DND-41 (cell line): ENCODE results near the gene IKZF5.

Experiments used
- EZH2 ChIP-seq: IDR thresholded peaks from 3 replicates; pipeline ENCODE4 v1.6.1; 2012; ENCODE audit warnings: borderline replicate concordance, low read depth, mild to moderate bottlenecking, moderate library complexity, low read length, inconsistent platforms; ENCODE audit not compliant: severe bottlenecking
- TF ChIP-seq, protein P1 (sequence below): IDR thresholded peaks from 2 replicates; pipeline ENCODE4 v1.5.1; 2012; ENCODE audit warnings: borderline replicate concordance, low read length, moderate library complexity, mild to moderate bottlenecking; ENCODE audit not compliant: poor library complexity, severe bottlenecking; ENCODE audit errors: extremely low read depth

DNA sequence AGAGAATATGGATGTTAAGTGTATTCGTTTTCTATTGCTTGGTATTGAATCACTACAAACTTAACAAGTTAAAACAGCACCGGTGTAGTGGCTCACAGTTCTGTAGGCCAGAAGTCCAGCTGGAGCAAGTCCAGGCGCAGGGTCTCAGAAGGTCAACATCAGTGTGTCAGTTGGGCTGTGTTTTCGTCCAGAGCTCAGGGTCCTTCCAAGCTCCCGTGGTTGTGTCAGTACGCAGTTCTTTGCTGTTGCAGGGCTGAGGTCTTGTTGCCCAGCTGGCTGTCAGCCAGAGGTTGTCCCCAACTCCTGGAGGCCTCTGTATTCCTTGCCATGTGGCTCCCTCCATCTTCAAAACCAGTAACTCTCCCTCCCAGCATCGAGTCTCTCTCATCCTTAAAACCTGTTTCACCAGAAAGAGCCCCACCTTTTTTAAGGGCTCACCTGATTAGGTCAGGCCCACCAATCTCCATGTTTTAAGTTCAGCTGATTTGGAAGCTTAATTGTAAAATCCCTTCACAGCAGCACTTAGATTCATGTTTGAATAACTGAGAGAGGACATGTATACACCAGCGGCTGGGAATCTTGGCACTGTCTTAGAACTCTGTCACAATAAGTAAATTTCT is 27.0 kb upstream of the IKZF5 start:
- TF ChIP-seq, protein P1, sequence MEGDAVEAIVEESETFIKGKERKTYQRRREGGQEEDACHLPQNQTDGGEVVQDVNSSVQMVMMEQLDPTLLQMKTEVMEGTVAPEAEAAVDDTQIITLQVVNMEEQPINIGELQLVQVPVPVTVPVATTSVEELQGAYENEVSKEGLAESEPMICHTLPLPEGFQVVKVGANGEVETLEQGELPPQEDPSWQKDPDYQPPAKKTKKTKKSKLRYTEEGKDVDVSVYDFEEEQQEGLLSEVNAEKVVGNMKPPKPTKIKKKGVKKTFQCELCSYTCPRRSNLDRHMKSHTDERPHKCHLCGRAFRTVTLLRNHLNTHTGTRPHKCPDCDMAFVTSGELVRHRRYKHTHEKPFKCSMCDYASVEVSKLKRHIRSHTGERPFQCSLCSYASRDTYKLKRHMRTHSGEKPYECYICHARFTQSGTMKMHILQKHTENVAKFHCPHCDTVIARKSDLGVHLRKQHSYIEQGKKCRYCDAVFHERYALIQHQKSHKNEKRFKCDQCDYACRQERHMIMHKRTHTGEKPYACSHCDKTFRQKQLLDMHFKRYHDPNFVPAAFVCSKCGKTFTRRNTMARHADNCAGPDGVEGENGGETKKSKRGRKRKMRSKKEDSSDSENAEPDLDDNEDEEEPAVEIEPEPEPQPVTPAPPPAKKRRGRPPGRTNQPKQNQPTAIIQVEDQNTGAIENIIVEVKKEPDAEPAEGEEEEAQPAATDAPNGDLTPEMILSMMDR, result no peak
- no peak for TF ChIP-seq EZH2
